Gastrocnemius medialis (tissue), 4 donors: ENCODE results near the gene ADD3.

Experiments
- POLR2A ChIP-seq, 2 donors: fragments of 450-650 bp; IDR thresholded peaks; one replicate each; pipeline ENCODE4 v1.6.1; 2017; ENCODE audit warnings: antibody characterized with exemption in 2 of 2, mild to moderate bottlenecking in 2 of 2, moderate library complexity in 2 of 2
- TF ChIP-seq, protein P1 (sequence below), 5 experiments: fragments of 450-650 bp in 3 of 5; fragments of 200-600 bp in 2 of 5; sonication (generic) in 2 of 5; IDR thresholded peaks in 4 of 5; conservative IDR thresholded peaks in 1 of 5; 1 replicate in 4 of 5; 2 replicates in 1 of 5; pipeline ENCODE4 v1.5.1; 2016 to 2019; ENCODE audit warnings: antibody characterized with exemption in 5 of 5, mild to moderate bottlenecking in 3 of 5, moderate library complexity in 3 of 5

DNA sequence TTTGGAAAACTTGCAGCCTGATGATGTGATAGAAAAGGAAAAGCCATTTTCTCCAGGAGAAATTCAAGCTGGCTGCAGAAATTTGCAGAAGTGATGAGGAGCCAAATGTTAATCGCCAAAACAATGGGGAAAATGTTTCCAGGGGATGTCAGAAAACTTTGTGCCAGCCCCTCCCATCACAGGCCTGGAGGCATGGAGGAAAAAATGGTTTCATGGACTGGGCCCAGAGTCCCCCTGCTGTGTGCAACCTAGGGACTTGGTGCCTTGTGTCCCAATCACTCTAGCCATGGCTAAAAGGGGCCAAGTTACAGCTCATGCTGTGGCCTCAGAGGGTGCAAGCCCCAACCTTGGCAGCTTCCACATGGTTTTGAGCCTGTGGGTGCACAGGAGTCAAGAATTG is 41.0 kb downstream of the ADD3 start:
- no peak for TF ChIP-seq POLR2A (IDR thresholded peaks at IDR 0.05)
- TF ChIP-seq, protein P1, sequence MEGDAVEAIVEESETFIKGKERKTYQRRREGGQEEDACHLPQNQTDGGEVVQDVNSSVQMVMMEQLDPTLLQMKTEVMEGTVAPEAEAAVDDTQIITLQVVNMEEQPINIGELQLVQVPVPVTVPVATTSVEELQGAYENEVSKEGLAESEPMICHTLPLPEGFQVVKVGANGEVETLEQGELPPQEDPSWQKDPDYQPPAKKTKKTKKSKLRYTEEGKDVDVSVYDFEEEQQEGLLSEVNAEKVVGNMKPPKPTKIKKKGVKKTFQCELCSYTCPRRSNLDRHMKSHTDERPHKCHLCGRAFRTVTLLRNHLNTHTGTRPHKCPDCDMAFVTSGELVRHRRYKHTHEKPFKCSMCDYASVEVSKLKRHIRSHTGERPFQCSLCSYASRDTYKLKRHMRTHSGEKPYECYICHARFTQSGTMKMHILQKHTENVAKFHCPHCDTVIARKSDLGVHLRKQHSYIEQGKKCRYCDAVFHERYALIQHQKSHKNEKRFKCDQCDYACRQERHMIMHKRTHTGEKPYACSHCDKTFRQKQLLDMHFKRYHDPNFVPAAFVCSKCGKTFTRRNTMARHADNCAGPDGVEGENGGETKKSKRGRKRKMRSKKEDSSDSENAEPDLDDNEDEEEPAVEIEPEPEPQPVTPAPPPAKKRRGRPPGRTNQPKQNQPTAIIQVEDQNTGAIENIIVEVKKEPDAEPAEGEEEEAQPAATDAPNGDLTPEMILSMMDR (IDR thresholded peaks at IDR 0.05 in 4 of 5, conservative IDR thresholded peaks at IDR 0.05 in 1 of 5), result no peak
